Measurements from ENCODE around the gene PDGFRB.

Gene PDGFRB

DNA sequence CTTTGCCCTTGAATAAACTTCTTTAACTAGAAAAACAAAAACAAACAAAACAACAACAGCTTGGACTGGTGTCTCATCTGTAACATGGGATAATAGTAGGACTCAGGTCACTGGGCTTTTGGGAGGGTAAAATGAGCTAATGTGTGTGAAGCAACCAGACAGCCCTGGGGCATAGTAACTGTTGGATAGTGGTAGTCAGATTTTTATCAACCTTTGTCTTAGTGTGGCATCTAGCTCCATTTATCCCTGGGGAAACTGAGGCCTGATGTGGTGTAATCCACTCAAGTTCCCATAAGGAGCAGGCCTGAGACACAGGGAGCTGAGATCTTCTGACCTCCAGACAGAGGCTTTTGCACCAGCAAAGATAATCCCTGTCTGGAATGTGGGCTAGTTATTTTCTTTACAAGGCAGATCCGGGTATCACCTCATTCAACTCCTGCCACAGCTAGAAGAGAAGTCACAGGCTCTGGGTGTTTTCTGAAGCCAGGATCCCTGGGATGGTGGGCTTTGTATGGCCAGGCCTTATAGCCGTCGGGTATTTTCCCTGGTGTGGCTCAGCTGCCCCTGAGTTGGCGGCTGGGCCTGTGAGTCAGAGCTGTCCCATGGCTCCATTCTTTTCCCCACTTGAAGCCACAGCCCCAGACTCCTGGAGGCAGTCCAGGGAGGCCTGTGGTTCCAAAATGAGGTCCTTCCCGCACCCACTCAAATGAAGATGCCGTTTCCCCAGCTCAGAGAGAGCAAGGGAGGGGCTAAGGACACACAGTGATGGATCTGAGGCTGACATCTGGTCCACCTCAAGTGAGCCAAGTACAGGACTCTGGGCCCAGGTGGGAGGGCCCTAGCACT lies 43.2 kb downstream of the PDGFRB start:
- Histone ChIP-seq H3K27ac (ENCODE audit: low read depth, low read length) (no peak overlapping the region), H3K27me3 (ENCODE audit: control insufficient read depth, low read length) (peaks cover 7% of the 10 kb centered on the region; the same call in 1 of the 2 replicates), H3F3A (ENCODE audit: control insufficient read depth, insufficient read depth) (no peaks in the 10 kb centered on the region), H3K36me3 (ENCODE audit: control insufficient read depth, low read length) (no peaks in the 10 kb centered on the region), H3K4me3 (ENCODE audit: low read length) (no peak overlapping the region), H4K20me1 (ENCODE audit: control insufficient read depth, insufficient read depth, low read depth, low read length) (no peaks in the 10 kb centered on the region), H3K79me2 (ENCODE audit: control insufficient read depth, low read length) (no peaks in the 10 kb centered on the region), H3K4me1 (ENCODE audit: control insufficient read depth, low read length) (no peaks in the 10 kb centered on the region), H3K4me2 (ENCODE audit: low read length) (no peak overlapping the region), H3K9me2 (replicated peaks; ENCODE audit: control insufficient read depth, low read length) (no peaks in the 10 kb centered on the region), H3K9me3 (ENCODE audit: control insufficient read depth, insufficient read depth, low read length) (no peaks in the 10 kb centered on the region)
- TF ChIP-seq, protein P1, sequence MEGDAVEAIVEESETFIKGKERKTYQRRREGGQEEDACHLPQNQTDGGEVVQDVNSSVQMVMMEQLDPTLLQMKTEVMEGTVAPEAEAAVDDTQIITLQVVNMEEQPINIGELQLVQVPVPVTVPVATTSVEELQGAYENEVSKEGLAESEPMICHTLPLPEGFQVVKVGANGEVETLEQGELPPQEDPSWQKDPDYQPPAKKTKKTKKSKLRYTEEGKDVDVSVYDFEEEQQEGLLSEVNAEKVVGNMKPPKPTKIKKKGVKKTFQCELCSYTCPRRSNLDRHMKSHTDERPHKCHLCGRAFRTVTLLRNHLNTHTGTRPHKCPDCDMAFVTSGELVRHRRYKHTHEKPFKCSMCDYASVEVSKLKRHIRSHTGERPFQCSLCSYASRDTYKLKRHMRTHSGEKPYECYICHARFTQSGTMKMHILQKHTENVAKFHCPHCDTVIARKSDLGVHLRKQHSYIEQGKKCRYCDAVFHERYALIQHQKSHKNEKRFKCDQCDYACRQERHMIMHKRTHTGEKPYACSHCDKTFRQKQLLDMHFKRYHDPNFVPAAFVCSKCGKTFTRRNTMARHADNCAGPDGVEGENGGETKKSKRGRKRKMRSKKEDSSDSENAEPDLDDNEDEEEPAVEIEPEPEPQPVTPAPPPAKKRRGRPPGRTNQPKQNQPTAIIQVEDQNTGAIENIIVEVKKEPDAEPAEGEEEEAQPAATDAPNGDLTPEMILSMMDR (IDR thresholded peaks at IDR 0.05; ENCODE audit: low read depth, low read length, poor library complexity, severe bottlenecking), result no peak
- TF ChIP-seq EZH2phosphoT487 (IDR thresholded peaks at IDR 0.05; ENCODE audit: borderline replicate concordance, low read length), result no peak

DNA sequence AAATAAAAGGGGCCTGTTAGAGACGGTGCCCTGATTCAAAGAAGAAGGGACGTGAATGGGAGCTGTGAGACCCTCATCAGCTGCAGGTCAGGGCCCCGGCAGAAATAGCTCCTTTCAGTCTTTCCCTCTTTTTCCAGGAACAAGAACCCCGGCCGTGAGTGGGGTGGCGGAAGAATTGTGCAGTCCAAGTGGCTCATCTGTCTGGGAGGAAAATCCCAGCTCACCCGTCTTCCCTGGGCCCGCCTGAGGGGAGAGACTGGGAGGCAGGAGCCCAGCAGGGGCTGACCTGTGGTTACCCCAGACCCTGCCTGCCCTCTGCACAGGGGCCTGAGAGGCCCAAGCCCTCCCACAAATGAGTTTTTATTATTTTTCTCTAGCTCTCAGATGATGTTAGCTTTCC lies 44.5 kb downstream of the PDGFRB start:
- no peaks in the 10 kb centered on the region for H3F3A ChIP-seq (ENCODE audit: control insufficient read depth, insufficient read depth)
- H4K20me1 ChIP-seq (ENCODE audit: control insufficient read depth, insufficient read depth, low read depth, low read length), result no peaks in the 10 kb centered on the region
- TF ChIP-seq, protein P1 (IDR thresholded peaks at IDR 0.05; ENCODE audit: low read depth, low read length, poor library complexity, severe bottlenecking), result no peak
- no peak for TF ChIP-seq EZH2phosphoT487 (IDR thresholded peaks at IDR 0.05; ENCODE audit: borderline replicate concordance, low read length)
- H3K4me1 ChIP-seq (ENCODE audit: control insufficient read depth, low read length), result no peaks in the 10 kb centered on the region
- no peak overlapping the region for H3K4me3 ChIP-seq (ENCODE audit: low read length)
- no peaks in the 10 kb centered on the region for H3K9me2 ChIP-seq (replicated peaks; ENCODE audit: control insufficient read depth, low read length)
- no peak overlapping the region for H3K27ac ChIP-seq (ENCODE audit: low read depth, low read length)
- no peaks in the 10 kb centered on the region for H3K36me3 ChIP-seq (ENCODE audit: control insufficient read depth, low read length)
- no peak overlapping the region for H3K4me2 ChIP-seq (ENCODE audit: low read length)
- H3K79me2 ChIP-seq (ENCODE audit: control insufficient read depth, low read length), result no peaks in the 10 kb centered on the region
- H3K9me3 ChIP-seq (ENCODE audit: control insufficient read depth, insufficient read depth, low read length), result no peaks in the 10 kb centered on the region
- H3K27me3 ChIP-seq (ENCODE audit: control insufficient read depth, low read length), result peaks cover 7% of the 10 kb centered on the region; the same call in 1 of the 2 replicates

DNA sequence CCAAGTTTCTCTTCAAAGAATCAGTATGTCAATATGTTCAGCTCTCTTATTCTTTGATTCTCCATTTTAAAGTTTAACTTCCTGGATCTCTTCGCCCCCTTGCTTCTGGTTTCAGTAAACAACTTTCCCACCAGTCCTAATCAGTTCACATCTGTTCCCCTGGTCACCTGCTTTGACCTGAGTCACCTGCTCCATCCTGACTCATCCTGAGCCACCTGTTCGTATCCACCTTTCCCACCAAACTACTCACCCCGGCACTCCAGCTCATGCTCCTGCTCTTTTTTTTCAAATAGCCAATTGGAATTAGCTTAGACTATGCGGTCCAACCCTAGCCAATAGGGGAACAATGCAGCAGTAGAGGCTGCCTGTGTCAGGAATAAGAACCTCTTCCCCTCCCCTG lies 45.7 kb downstream of the PDGFRB start:
- Histone ChIP-seq H4K20me1 (ENCODE audit: control insufficient read depth, insufficient read depth, low read depth, low read length) (no peaks in the 10 kb centered on the region), H3K9me3 (ENCODE audit: control insufficient read depth, insufficient read depth, low read length) (no peaks in the 10 kb centered on the region), H3K27ac (ENCODE audit: low read depth, low read length) (no peak overlapping the region), H3F3A (ENCODE audit: control insufficient read depth, insufficient read depth) (no peaks in the 10 kb centered on the region), H3K27me3 (ENCODE audit: control insufficient read depth, low read length) (peaks cover 7% of the 10 kb centered on the region; the same call in 1 of the 2 replicates), H3K79me2 (ENCODE audit: control insufficient read depth, low read length) (no peaks in the 10 kb centered on the region), H3K9me2 (replicated peaks; ENCODE audit: control insufficient read depth, low read length) (no peaks in the 10 kb centered on the region), H3K4me3 (ENCODE audit: low read length) (no peak overlapping the region), H3K4me2 (ENCODE audit: low read length) (no peak overlapping the region), H3K4me1 (ENCODE audit: control insufficient read depth, low read length) (no peaks in the 10 kb centered on the region), H3K36me3 (ENCODE audit: control insufficient read depth, low read length) (no peaks in the 10 kb centered on the region)
- TF ChIP-seq, protein P1 (IDR thresholded peaks at IDR 0.05; ENCODE audit: low read depth, low read length, poor library complexity, severe bottlenecking), result no peak
- TF ChIP-seq EZH2phosphoT487 (IDR thresholded peaks at IDR 0.05; ENCODE audit: borderline replicate concordance, low read length), result no peak
